Uterus (tissue), 2 donors: ENCODE results near the gene RAB11FIP5.

ENCODE experiments used
- CTCF ChIP-seq, 4 experiments: fragments of 200-600 bp in 2 of 4; fragments of 450-650 bp in 2 of 4; sonication (generic) in 2 of 4; IDR thresholded peaks; one replicate each; pipeline ENCODE4 v1.5.1; 2016 to 2019; ENCODE audit warnings: antibody characterized with exemption in 4 of 4, mild to moderate bottlenecking in 2 of 4, moderate library complexity in 1 of 4
- POLR2A ChIP-seq, 2 donors: fragments of 450-650 bp; IDR thresholded peaks; one replicate each; pipeline ENCODE4 v1.6.1; 2016; ENCODE audit warnings: antibody characterized with exemption in 2 of 2, mild to moderate bottlenecking in 1 of 2, moderate library complexity in 1 of 2

DNA sequence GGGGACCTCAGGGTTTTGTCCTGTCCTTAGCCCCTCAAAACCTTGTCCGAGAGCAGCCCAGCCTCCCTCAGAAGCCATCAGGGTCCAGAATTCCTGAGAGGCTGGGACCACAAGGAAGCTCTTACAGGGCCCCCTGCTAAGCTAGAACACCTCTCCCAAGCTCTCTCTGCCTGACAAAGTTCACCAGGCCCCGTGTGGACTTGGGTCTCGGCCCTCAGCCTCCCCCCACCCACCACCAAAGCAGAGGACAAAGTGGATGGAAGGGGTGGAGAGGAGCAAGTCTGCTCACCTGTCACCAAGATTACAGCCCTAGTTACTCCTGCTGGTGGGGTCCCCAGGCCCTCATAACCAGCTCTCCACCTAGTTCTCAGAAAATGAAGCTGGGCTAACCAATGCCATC, 16.8 kb downstream of the RAB11FIP5 start:
- TF ChIP-seq POLR2A (IDR thresholded peaks at IDR 0.05) (no peak), CTCF (IDR thresholded peaks at IDR 0.05) (no peak)
